Keratinocyte (primary cell): ENCODE data around the gene SLC15A4. TPM values are rescaled to one million over a fixed set of nuclear protein-coding genes. Genes with fewer than 3 reads are reported as not detected.

Source experiments
- DNase-seq: peaks from one replicate; pipeline ENCODE4 v3.0.0-alpha.2; 2011; ENCODE audit warnings: low read depth, missing footprints, low spot score
- FAIRE-seq: peaks from 2 replicates; lab custom pipeline; 2011; peaks lifted over from hg19 to GRCh38; lab: Jason Lieb, UNC
- H2AFZ ChIP-seq: 2 replicates; pipeline ENCODE4 v1.6.0; 2012; ENCODE audit warnings: low read length, control low read depth, inconsistent platforms; ENCODE audit not compliant: control insufficient read depth
- H3K27ac ChIP-seq: 2 replicates; pipeline ENCODE4 v1.5.1; 2011; ENCODE audit warnings: low read length; ENCODE audit not compliant: control insufficient read depth, insufficient read depth
- H3K27me3 ChIP-seq: 3 replicates; pipeline ENCODE4 v1.6.0; 2011; ENCODE audit warnings: low read length; ENCODE audit not compliant: control insufficient read depth, insufficient read depth; ENCODE audit errors: extremely low read depth
- H3K36me3 ChIP-seq, 2 experiments: 2 replicates in 1 of 2; 3 replicates in 1 of 2; pipeline ENCODE4 v1.5.1; 2011; ENCODE audit warnings: low read length in 2 of 2, mild to moderate bottlenecking in 1 of 2; ENCODE audit not compliant: control insufficient read depth in 2 of 2, insufficient read depth in 2 of 2; ENCODE audit errors: extremely low read depth in 1 of 2
- H3K4me1 ChIP-seq: 3 replicates; pipeline ENCODE4 v1.5.1; 2011; ENCODE audit warnings: low read length; ENCODE audit not compliant: control insufficient read depth, insufficient read depth; ENCODE audit errors: extremely low read depth
- H3K4me2 ChIP-seq: 3 replicates; pipeline ENCODE4 v1.6.0; 2011; ENCODE audit warnings: low read depth, low read length; ENCODE audit not compliant: control insufficient read depth, insufficient read depth; ENCODE audit errors: extremely low read depth
- H3K4me3 ChIP-seq, 3 experiments: fragments of 200-600 bp in 1 of 3; sonication (generic) in 1 of 3; 2 replicates in 2 of 3; 3 replicates in 1 of 3; pipeline ENCODE4 v1.5.1; 2011 to 2016; ENCODE audit warnings: low read length in 3 of 3, mild to moderate bottlenecking in 3 of 3, control low read depth in 2 of 3, inconsistent platforms in 1 of 3, low read depth in 1 of 3, mixed read lengths in 1 of 3, mixed run types in 1 of 3, moderate library complexity in 1 of 3; ENCODE audit not compliant: control insufficient read depth in 2 of 3, insufficient read depth in 2 of 3; ENCODE audit errors: extremely low read depth in 1 of 3
- H3K79me2 ChIP-seq: 2 replicates; pipeline ENCODE4 v1.6.0; 2012; ENCODE audit warnings: low read length; ENCODE audit not compliant: control insufficient read depth, insufficient read depth
- H3K9ac ChIP-seq: 3 replicates; pipeline ENCODE4 v1.6.0; 2011; ENCODE audit warnings: low read length; ENCODE audit not compliant: control insufficient read depth, insufficient read depth; ENCODE audit errors: extremely low read depth
- H3K9me1 ChIP-seq: 3 replicates; pipeline ENCODE4 v1.6.0; 2011; ENCODE audit warnings: low read length; ENCODE audit not compliant: control insufficient read depth, insufficient read depth; ENCODE audit errors: extremely low read depth
- H3K9me3 ChIP-seq: 2 replicates; pipeline ENCODE4 v1.5.1; 2012; ENCODE audit warnings: low read depth, low read length; ENCODE audit not compliant: control insufficient read depth
- H4K20me1 ChIP-seq: 3 replicates; pipeline ENCODE4 v1.6.0; 2011; ENCODE audit warnings: low read length; ENCODE audit not compliant: control insufficient read depth, insufficient read depth; ENCODE audit errors: extremely low read depth
- EZH2 ChIP-seq: IDR thresholded peaks from one replicate; pipeline ENCODE4 v1.6.1; 2012; ENCODE audit warnings: inconsistent platforms, mild to moderate bottlenecking, low read length, moderate library complexity
- dilution Hi-C: fragments of 300-500 bp; cut with MboI; formaldehyde crosslinking; loops from one replicate; pipeline ENCODE4 v1.7.0; 2020; ENCODE audit warnings: low sequenced_read_pairs; ENCODE audit not compliant: extremely low pct_ligation_motif_present
- polyA plus RNA-seq, 5 experiments: library from polyadenylated mRNA; depleted of rRNA in 3 of 5; stranded (reverse) in 3 of 5; stranded (forward) in 1 of 5; unstranded in 1 of 5; fragments of >200 nt; gene quantifications; 1 replicate in 1 of 5; 2 replicates in 3 of 5; 3 replicates in 1 of 5; pipeline versions ENCODE4 v1.2.1 to v1.2.3, GENCODE V29; 2011 to 2012; ENCODE audit warnings: missing spikeins in 2 of 5, low read depth in 1 of 5, low replicate concordance in 1 of 5
- TF ChIP-seq, protein P1 (sequence below), 3 experiments: IDR thresholded peaks in 1 of 3; conservative IDR thresholded peaks in 1 of 3; optimal IDR thresholded peaks in 1 of 3; 2 replicates in 2 of 3; 3 replicates in 1 of 3; pipeline versions ENCODE3 to v1.5.1; 2011; ENCODE audit warnings: low read length in 3 of 3, mild to moderate bottlenecking in 3 of 3, moderate library complexity in 2 of 3, control low read depth in 1 of 3, inconsistent platforms in 1 of 3; ENCODE audit not compliant: insufficient read depth in 2 of 3; ENCODE audit errors: extremely low read depth in 1 of 3

SLC15A4 gene
- polyA plus RNA-seq, 1 donor (not counting 4 experiments of a cell fraction or from before 2014, with no cell fraction given): 39.3 TPM

DNA sequence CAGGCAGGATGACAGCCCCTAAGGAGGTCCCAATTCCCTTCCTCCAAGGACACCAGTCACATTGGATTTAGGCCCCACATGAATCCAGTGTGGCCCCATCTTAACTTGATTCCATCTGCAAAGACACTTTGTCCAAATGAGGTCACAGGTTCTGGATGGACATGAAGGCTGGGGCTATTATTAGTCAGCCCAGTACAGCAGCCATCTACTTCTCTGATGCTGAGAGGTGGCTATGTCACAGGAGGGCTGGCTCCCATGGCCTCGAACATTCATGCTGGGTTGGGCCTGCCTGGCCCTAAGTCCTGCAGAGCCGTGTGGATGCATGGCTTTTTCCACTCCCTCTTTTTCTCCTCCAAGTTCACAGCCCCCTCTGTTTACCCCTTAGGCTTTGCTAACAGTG lies 35.9 kb downstream of the SLC15A4 start:
- Histone ChIP-seq H3K9ac (no peak overlapping the region), H3K4me3 (no peak overlapping the region), H3K9me3 (no peaks in the 10 kb centered on the region), H2AFZ (no peak overlapping the region), H4K20me1 (no peaks in the 10 kb centered on the region), H3K27me3 (no peaks in the 10 kb centered on the region), H3K79me2 (no peaks in the 10 kb centered on the region), H3K27ac (no peak overlapping the region), H3K4me2 (no peak overlapping the region), H3K9me1 (no peaks in the 10 kb centered on the region), H3K36me3 (peaks cover 0 to 8% of the 10 kb centered on the region in 2 experiments), H3K4me1 (no peaks in the 10 kb centered on the region)
- DNase-seq: no peak
- TF ChIP-seq, protein P1, sequence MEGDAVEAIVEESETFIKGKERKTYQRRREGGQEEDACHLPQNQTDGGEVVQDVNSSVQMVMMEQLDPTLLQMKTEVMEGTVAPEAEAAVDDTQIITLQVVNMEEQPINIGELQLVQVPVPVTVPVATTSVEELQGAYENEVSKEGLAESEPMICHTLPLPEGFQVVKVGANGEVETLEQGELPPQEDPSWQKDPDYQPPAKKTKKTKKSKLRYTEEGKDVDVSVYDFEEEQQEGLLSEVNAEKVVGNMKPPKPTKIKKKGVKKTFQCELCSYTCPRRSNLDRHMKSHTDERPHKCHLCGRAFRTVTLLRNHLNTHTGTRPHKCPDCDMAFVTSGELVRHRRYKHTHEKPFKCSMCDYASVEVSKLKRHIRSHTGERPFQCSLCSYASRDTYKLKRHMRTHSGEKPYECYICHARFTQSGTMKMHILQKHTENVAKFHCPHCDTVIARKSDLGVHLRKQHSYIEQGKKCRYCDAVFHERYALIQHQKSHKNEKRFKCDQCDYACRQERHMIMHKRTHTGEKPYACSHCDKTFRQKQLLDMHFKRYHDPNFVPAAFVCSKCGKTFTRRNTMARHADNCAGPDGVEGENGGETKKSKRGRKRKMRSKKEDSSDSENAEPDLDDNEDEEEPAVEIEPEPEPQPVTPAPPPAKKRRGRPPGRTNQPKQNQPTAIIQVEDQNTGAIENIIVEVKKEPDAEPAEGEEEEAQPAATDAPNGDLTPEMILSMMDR (optimal IDR thresholded peaks at IDR 0.05 in 1 of 3, IDR thresholded peaks at IDR 0.05 in 1 of 3, conservative IDR thresholded peaks at IDR 0.05 in 1 of 3; ENCODE audit: extremely low read depth in 1 of 3, insufficient read depth in 2 of 3, low read length in 3 of 3): no peak
- TF ChIP-seq EZH2: no peak
- FAIRE-seq: no peak
- dilution Hi-C loops: no loop called here

DNA sequence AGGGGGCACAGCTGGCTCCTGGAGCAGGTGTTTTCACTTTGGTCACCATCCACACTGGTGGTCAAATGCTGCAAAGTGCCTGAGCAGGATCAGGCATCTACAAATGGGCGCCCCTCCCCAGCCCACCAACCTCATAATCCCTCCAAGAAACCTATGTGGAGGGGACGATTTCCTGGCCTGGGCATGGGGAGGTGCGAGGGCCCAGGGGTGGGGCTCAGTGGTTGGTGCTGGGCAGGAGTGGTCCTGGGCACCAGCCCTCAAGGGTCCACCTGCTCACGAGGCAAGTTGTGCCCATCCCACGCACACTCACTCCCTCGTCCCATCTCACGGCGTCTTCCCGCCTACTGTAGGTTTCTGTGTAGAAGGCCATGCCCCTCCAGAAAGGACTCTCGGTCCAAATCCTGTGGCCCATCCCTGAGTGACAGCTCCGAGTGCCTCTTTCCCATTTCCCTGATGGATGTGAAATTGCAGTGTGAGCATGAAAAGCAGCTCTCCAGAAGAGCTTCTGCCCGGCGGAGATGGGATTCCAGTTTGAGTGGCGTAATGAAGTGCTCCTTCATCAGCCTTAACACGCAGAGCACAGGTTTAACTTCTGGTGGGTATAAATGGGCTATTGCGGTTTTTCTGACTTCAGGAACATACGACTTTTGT lies 36.9 kb downstream of the SLC15A4 start:
- no peak overlapping the region for H3K9ac ChIP-seq
- dilution Hi-C loops: no loop called here
- no peak overlapping the region for H3K4me2 ChIP-seq
- H3K4me1 ChIP-seq: no peaks in the 10 kb centered on the region
- H3K79me2 ChIP-seq: no peaks in the 10 kb centered on the region
- H3K4me3 ChIP-seq: no peak overlapping the region
- H2AFZ ChIP-seq: no peak overlapping the region
- no peak for FAIRE-seq
- no peak for DNase-seq
- peaks cover 0 to 5% of the 10 kb centered on the region in 2 experiments for H3K36me3 ChIP-seq
- H3K9me1 ChIP-seq: no peaks in the 10 kb centered on the region
- H3K9me3 ChIP-seq: no peaks in the 10 kb centered on the region
- no peak overlapping the region for H3K27ac ChIP-seq
- no peaks in the 10 kb centered on the region for H3K27me3 ChIP-seq
- TF ChIP-seq, protein P1 (optimal IDR thresholded peaks at IDR 0.05 in 1 of 3, IDR thresholded peaks at IDR 0.05 in 1 of 3, conservative IDR thresholded peaks at IDR 0.05 in 1 of 3; ENCODE audit: extremely low read depth in 1 of 3, insufficient read depth in 2 of 3, low read length in 3 of 3): no peak
- no peak for TF ChIP-seq EZH2
- no peaks in the 10 kb centered on the region for H4K20me1 ChIP-seq
